ENCODE results near the gene CEP72.

Gene CEP72

DNA sequence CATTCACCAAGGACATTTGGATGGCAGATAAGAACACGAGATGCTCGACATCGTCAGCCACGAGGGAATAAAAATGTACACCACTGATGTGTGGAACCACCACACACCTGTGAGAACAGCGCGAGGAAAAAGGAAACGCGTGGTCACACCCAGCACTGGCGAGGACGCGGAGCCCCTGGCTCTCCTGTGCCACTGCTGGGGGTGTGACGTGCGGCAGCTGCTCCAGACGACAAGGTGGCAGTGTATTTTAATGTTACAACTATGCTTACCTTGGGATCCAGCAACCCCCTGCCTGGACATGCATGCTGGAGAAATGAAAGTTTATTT lies 13.6 kb upstream of the CEP72 start:
- Histone ChIP-seq H3K9me3 (ENCODE audit: insufficient read depth, low read length, severe bottlenecking) (no peaks in the 10 kb centered on the region), H4K20me1 (ENCODE audit: insufficient read depth, low read length) (no peaks in the 10 kb centered on the region), H3K36me3 (ENCODE audit: insufficient read depth, low read length) (no peaks in the 10 kb centered on the region), H3K27ac (ENCODE audit: low read length) (no peak overlapping the region), H3K4me2 (ENCODE audit: insufficient read depth, low read length) (no peak overlapping the region), H3K4me3 (ENCODE audit: low read depth in 1 of 2, low read length in 2 of 2) (no peak overlapping the region), H3K9ac (ENCODE audit: low read depth, low read length) (no peak overlapping the region), H3K79me2 (ENCODE audit: insufficient read depth, low read length) (no peaks in the 10 kb centered on the region), H2AFZ (ENCODE audit: low read depth, low read length) (no peak overlapping the region), H3K4me1 (ENCODE audit: insufficient read depth, low read length) (peaks cover 3% of the 10 kb centered on the region; the same call in 1 of the 2 replicates), H3K27me3 (ENCODE audit: insufficient read depth, low read length, poor library complexity) (peaks cover 34% of the 10 kb centered on the region)
- DNase-seq = peak; percentile 19
- TF ChIP-seq, protein P1, sequence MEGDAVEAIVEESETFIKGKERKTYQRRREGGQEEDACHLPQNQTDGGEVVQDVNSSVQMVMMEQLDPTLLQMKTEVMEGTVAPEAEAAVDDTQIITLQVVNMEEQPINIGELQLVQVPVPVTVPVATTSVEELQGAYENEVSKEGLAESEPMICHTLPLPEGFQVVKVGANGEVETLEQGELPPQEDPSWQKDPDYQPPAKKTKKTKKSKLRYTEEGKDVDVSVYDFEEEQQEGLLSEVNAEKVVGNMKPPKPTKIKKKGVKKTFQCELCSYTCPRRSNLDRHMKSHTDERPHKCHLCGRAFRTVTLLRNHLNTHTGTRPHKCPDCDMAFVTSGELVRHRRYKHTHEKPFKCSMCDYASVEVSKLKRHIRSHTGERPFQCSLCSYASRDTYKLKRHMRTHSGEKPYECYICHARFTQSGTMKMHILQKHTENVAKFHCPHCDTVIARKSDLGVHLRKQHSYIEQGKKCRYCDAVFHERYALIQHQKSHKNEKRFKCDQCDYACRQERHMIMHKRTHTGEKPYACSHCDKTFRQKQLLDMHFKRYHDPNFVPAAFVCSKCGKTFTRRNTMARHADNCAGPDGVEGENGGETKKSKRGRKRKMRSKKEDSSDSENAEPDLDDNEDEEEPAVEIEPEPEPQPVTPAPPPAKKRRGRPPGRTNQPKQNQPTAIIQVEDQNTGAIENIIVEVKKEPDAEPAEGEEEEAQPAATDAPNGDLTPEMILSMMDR (IDR thresholded peaks at IDR 0.05; ENCODE audit: borderline replicate concordance, extremely low read depth, low read length, poor library complexity, severe bottlenecking) = no peak
- no peak for TF ChIP-seq EZH2 (IDR thresholded peaks at IDR 0.05; ENCODE audit: borderline replicate concordance, low read depth, low read length, severe bottlenecking)
- ATAC-seq (ENCODE audit: insufficient read depth, low read depth) = peak; percentile 62

DNA sequence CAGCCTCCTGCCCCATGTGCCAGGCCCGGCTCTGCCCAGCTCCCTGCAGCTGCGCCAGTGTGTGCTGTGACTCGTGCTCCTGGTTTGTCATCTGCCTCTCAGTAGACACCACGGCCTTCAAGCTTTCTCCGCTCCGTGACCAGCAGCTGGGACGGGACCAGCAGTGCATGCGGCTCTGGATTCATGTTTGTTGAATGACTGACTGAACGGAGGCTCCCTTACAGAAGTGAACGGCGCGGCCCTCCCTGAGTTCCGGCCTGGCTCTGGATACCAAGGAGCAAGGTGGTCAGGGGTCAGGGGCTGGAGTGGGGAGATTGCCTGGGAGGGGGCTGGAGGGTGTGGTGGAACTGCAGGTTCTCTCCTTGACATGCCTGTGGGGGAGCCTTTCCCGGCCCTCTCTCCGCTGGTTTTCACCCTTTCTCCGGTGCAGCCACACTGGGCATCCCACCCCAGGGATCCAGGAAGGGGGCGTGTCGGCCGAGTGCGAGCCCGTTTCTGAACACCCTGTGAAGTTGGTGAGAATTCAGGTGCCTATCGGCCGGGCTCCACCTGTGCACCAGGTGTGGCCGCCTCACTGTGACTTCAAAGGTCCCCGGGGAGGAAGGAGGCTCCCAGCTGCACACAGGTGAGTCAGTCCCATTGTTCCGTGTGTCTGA lies 11.1 kb upstream of the CEP72 start:
- H3K27ac ChIP-seq (ENCODE audit: low read length) = no peak overlapping the region
- H3K36me3 ChIP-seq (ENCODE audit: insufficient read depth, low read length) = no peaks in the 10 kb centered on the region
- DNase-seq = no peak
- no peak overlapping the region for H2AFZ ChIP-seq (ENCODE audit: low read depth, low read length)
- H3K9me3 ChIP-seq (ENCODE audit: insufficient read depth, low read length, severe bottlenecking) = no peaks in the 10 kb centered on the region
- ATAC-seq (ENCODE audit: insufficient read depth, low read depth) = no peak
- no peaks in the 10 kb centered on the region; the same call in 1 of the 2 replicates for H4K20me1 ChIP-seq (ENCODE audit: insufficient read depth, low read length)
- no peak overlapping the region for H3K4me3 ChIP-seq (ENCODE audit: low read depth in 1 of 2, low read length in 2 of 2)
- peaks cover 3% of the 10 kb centered on the region; the same call in 1 of the 2 replicates for H3K4me1 ChIP-seq (ENCODE audit: insufficient read depth, low read length)
- H3K79me2 ChIP-seq (ENCODE audit: insufficient read depth, low read length) = no peaks in the 10 kb centered on the region
- H3K27me3 ChIP-seq (ENCODE audit: insufficient read depth, low read length, poor library complexity) = peaks cover 27% of the 10 kb centered on the region
- no peak overlapping the region for H3K9ac ChIP-seq (ENCODE audit: low read depth, low read length)
- no peak for TF ChIP-seq EZH2 (IDR thresholded peaks at IDR 0.05; ENCODE audit: borderline replicate concordance, low read depth, low read length, severe bottlenecking)
- TF ChIP-seq, protein P1 (IDR thresholded peaks at IDR 0.05; ENCODE audit: borderline replicate concordance, extremely low read depth, low read length, poor library complexity, severe bottlenecking) = no peak
- H3K4me2 ChIP-seq (ENCODE audit: insufficient read depth, low read length) = no peak overlapping the region

DNA sequence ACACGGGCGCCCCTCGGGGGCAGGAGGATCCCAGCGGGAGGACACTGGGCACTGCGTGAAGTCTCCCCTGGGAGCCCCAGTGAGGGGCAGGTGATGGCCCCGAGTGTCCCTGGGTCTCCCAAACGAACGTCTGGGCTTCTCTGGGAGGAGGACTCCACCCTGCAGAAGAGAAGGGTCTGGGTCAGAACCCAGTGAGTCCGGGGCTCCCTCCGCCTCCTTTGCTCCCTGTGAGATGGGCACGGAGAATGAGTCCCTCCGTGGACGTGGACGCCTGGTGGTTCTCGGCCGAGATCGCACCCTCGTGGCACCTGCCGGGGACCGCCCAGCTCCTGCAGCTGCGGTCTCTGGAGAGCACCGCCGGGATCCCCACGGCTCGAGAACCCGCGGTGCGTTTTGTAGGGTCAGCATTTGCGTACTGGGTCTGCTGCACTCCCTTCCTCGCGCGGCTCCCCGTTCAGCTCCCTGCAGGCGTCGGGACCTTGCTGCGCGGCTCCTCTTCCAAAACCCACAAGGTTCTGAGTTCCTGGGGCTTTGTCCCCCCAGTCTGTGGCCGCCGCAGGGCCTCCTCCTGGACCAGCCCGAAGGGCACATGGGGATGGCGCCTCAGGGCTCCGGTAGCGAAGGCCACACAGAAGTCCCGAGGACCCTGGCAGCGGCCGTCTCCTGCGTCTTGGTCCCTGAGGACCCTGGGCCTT lies 10.2 kb upstream of the CEP72 start:
- Histone ChIP-seq H3K4me2 (ENCODE audit: insufficient read depth, low read length) (no peak overlapping the region), H3K27ac (ENCODE audit: low read length) (no peak overlapping the region), H3K79me2 (ENCODE audit: insufficient read depth, low read length) (no peaks in the 10 kb centered on the region), H2AFZ (ENCODE audit: low read depth, low read length) (no peak overlapping the region), H3K27me3 (ENCODE audit: insufficient read depth, low read length, poor library complexity) (peaks cover 20% of the 10 kb centered on the region), H3K4me1 (ENCODE audit: insufficient read depth, low read length) (peaks cover 3% of the 10 kb centered on the region; the same call in 1 of the 2 replicates), H4K20me1 (ENCODE audit: insufficient read depth, low read length) (no peaks in the 10 kb centered on the region; the same call in 1 of the 2 replicates), H3K36me3 (ENCODE audit: insufficient read depth, low read length) (no peaks in the 10 kb centered on the region), H3K4me3 (ENCODE audit: low read depth in 1 of 2, low read length in 2 of 2) (no peak overlapping the region), H3K9me3 (ENCODE audit: insufficient read depth, low read length, severe bottlenecking) (no peaks in the 10 kb centered on the region), H3K9ac (ENCODE audit: low read depth, low read length) (no peak overlapping the region)
- TF ChIP-seq EZH2 (IDR thresholded peaks at IDR 0.05; ENCODE audit: borderline replicate concordance, low read depth, low read length, severe bottlenecking) = no peak
- TF ChIP-seq, protein P1 (IDR thresholded peaks at IDR 0.05; ENCODE audit: borderline replicate concordance, extremely low read depth, low read length, poor library complexity, severe bottlenecking) = no peak
- ATAC-seq (ENCODE audit: insufficient read depth, low read depth) (no peak), DNase-seq (no peak)
